Stimulated activated CD4-positive, alpha-beta T cell treated with anti-CD3 and anti-CD28 coated beads, TNF-alpha, amount 100 ng/mL, for 48 hours (primary cell): Measurements from ENCODE around the gene PPP6R1.

ENCODE experiments used
- DNase-seq, 3 donors: peaks; one replicate each; pipeline ENCODE4 v3.0.0-alpha.2; 2020; ENCODE audit warnings: low read depth in 3 of 3

PPP6R1 gene

GRCh38 chr19:55257461-55258420, 1.1 kb downstream of the PPP6R1 start:
- peak in 1 of 3 donors; percentile 21 for DNase-seq

- DNase-seq, result no peak
Measured at GRCh38 chr19:55256562-55257460, 2.0 kb downstream of the PPP6R1 start.

- peak in 2 of 3 donors; percentile 52 to 64 for DNase-seq
Measured at GRCh38 chr19:55255618-55256423, 3.0 kb downstream of the PPP6R1 start.

- DNase-seq, result no peak
Measured at GRCh38 chr19:55254625-55254977, 4.2 kb downstream of the PPP6R1 start.

GRCh38 chr19:55253842-55254624, 4.8 kb downstream of the PPP6R1 start:
- DNase-seq, result peak in 1 of 3 donors; percentile 47

GRCh38 chr19:55252760-55253663, 5.8 kb downstream of the PPP6R1 start:
- no peak for DNase-seq

- no peak for DNase-seq
Measured at GRCh38 chr19:55251341-55252081, 7.3 kb downstream of the PPP6R1 start.

- no peak for DNase-seq
Measured at GRCh38 chr19:55250262-55251036, 8.4 kb downstream of the PPP6R1 start.

- no peak for DNase-seq
Measured at GRCh38 chr19:55249841-55250240, 9.0 kb downstream of the PPP6R1 start.

GRCh38 chr19:55248704-55249103, 10.1 kb downstream of the PPP6R1 start:
- DNase-seq, result no peak

- no peak for DNase-seq
Measured at GRCh38 chr19:55248166-55248675, 10.6 kb downstream of the PPP6R1 start.

GRCh38 chr19:55247621-55248099, 11.2 kb downstream of the PPP6R1 start:
- DNase-seq, result no peak

GRCh38 chr19:55246462-55247451, 12.1 kb downstream of the PPP6R1 start:
- no peak for DNase-seq

GRCh38 chr19:55245236-55245904, 13.4 kb downstream of the PPP6R1 start:
- no peak for DNase-seq

- DNase-seq, result no peak
Measured at GRCh38 chr19:55244004-55244680, 14.7 kb downstream of the PPP6R1 start.
